Hindlimb muscle (tissue), 1 donor: ENCODE measurements around the gene ATP23. TPM values are rescaled to one million over a fixed set of nuclear protein-coding genes. Genes with fewer than 3 reads are reported as not detected.

Experiments used
- DNase-seq: peaks from one replicate; pipeline ENCODE4 v3.0.0-alpha.2; 2013
- polyA plus RNA-seq: library from polyadenylated mRNA; unstranded; fragments of 120-200 nt; gene quantifications from one replicate; pipeline ENCODE4 v1.2.1, GENCODE V29; 2013; ENCODE audit not compliant: insufficient read length

Gene ATP23
- polyA plus RNA-seq, 1 donor: 10.4 TPM

GRCh38 chr12:57908511-57908910 is 32.9 kb upstream of the ATP23 start:
- DNase-seq: no peak

- no peak for DNase-seq
These were observed 32.3 kb upstream of the ATP23 start for GRCh38 chr12:57909056-57909455.

- no peak for DNase-seq
These were observed 31.8 kb upstream of the ATP23 start for GRCh38 chr12:57909611-57910010.

GRCh38 chr12:57918147-57918546 is 23.2 kb upstream of the ATP23 start:
- DNase-seq: no peak

GRCh38 chr12:57927086-57927485 is 14.3 kb upstream of the ATP23 start:
- DNase-seq: no peak

- DNase-seq: no peak
These were observed 12.1 kb upstream of the ATP23 start for GRCh38 chr12:57929092-57929830.

GRCh38 chr12:57934819-57935218 is 6.5 kb upstream of the ATP23 start:
- no peak for DNase-seq

- no peak for DNase-seq
These were observed 6.0 kb upstream of the ATP23 start for GRCh38 chr12:57935331-57935730.

GRCh38 chr12:57935839-57936512 is 5.4 kb upstream of the ATP23 start:
- DNase-seq: peak; percentile 89

- no peak for DNase-seq
These were observed 4.9 kb upstream of the ATP23 start for GRCh38 chr12:57936513-57936883.

- no peak for DNase-seq
These were observed 2.1 kb upstream of the ATP23 start for GRCh38 chr12:57939291-57939690.

GRCh38 chr12:57940052-57940914 is 1.1 kb upstream of the ATP23 start:
- peak; percentile 8 for DNase-seq

GRCh38 chr12:57940915-57941164 is 527 bp upstream of the ATP23 start:
- no peak for DNase-seq

- DNase-seq: no peak
These were observed 2.2 kb downstream of the ATP23 start for GRCh38 chr12:57943438-57944080.

GRCh38 chr12:57944313-57945023 is 3.1 kb downstream of the ATP23 start:
- no peak for DNase-seq

GRCh38 chr12:57952766-57953165 is 11.4 kb downstream of the ATP23 start:
- DNase-seq: no peak

- no peak for DNase-seq
These were observed 13.4 kb downstream of the ATP23 start for GRCh38 chr12:57954768-57955167.

GRCh38 chr12:57958061-57958657 is 16.8 kb downstream of the ATP23 start:
- no peak for DNase-seq

- DNase-seq: no peak
These were observed 23.1 kb downstream of the ATP23 start for GRCh38 chr12:57964421-57964820.

GRCh38 chr12:57965766-57966165 is 24.4 kb downstream of the ATP23 start:
- DNase-seq: no peak

GRCh38 chr12:57966536-57966935 is 25.2 kb downstream of the ATP23 start:
- DNase-seq: no peak
